ENCODE measurements around the gene GALE.

DNA sequence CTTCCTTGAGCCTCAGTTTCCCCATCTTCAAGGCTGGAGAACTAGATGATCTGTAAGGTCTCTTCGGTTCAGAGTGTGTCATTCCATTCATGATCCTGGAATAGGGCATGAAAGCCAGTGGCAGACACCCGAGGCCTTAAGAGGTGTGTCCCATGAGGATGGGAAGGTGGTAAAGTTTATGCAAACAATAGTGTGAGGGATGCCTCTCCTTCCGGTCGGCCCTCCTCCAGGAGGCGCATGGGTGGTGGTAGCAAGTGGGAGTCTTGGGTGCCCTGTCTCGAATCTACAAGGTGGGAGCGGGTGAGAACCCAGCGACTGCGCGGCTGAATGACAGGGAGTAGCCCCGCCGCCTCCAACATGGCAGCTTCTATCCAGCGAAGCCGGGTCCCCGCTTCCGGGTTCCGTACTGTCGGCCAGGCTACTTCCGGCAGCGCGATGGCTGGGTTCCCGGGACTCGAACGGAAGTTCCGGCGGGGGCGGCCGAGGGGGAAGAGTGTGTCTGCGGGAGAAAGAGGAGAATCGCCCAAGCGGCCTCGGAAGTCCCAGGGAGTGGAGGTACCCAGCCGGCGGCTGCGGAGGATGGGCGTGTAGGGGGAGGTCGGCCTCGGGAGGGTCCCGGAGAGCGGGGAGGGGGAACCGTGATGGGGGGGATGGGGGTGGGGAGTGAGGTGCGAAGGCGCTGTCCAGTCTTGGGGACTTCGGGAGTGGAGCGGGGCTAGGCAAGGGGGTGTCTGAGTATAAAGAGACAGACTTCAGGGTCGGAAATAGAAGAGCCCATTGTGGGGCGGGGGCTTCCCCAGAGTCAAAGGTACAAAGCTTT, 9.6 kb downstream of the GALE start, which contains the start of gene LYPLA2:
- TF ChIP-seq, protein P1, sequence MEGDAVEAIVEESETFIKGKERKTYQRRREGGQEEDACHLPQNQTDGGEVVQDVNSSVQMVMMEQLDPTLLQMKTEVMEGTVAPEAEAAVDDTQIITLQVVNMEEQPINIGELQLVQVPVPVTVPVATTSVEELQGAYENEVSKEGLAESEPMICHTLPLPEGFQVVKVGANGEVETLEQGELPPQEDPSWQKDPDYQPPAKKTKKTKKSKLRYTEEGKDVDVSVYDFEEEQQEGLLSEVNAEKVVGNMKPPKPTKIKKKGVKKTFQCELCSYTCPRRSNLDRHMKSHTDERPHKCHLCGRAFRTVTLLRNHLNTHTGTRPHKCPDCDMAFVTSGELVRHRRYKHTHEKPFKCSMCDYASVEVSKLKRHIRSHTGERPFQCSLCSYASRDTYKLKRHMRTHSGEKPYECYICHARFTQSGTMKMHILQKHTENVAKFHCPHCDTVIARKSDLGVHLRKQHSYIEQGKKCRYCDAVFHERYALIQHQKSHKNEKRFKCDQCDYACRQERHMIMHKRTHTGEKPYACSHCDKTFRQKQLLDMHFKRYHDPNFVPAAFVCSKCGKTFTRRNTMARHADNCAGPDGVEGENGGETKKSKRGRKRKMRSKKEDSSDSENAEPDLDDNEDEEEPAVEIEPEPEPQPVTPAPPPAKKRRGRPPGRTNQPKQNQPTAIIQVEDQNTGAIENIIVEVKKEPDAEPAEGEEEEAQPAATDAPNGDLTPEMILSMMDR (IDR thresholded peaks at IDR 0.05), result no peak
- TF ChIP-seq ZFX (IDR thresholded peaks at IDR 0.05; ENCODE audit: borderline replicate concordance), result no peak
